Measurements from ENCODE around the gene PRELP. TPM values are rescaled to one million over a fixed set of nuclear protein-coding genes. Genes with fewer than 3 reads are reported as not detected.

PRELP gene
- total and polyA plus RNA-seq, 2 of the 8 experiments (the other 6 are each of a cell fraction or from before 2014, with no cell fraction given): 0.13 to 0.23 TPM

DNA sequence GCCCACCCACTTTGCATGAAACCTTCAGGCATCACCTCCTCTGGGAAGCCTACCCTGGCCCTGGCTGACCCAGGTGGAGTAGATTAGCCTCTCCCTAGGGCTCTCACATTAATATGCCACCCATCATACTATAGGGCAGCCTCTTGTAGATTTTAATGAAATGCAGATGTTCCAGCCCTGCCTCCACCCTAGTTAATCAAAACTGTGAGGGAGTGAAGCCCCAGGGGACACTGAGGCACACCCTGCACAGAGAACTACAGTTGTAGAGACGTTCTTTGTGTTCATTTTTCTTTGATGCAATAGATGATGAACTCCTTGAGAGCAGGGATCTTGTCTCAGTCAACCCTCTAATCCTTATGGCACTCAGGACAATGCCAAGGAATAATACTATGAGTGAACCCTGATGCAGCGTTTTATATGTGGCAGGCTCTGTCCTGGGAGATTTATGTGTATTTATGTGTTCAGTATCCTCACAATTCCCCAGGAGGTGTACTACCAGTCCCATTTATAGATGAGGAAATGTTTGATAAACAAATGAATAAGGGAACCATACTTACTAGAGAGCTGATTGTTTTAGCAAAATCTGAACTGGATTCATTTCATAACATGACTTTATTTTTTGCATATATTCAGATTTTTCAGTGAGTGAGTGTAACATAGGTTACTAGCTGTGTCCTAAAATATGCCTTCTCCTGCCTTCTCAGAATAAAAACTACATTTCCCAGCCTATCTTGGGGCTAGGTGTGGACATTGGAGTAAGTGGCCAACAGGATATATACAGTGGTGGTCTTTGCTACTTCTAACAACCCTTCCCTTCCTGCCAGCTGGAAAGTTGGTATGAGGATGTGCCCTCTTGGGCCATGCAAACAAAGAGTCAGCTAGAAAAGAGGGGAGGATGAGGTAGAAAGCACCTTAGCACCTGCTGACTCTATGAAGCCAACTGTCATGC is 23.5 kb upstream of the PRELP start:
- Histone ChIP-seq H4K91ac (replicated peaks; ENCODE audit: insufficient read length, low read length) (no peak overlapping the region), H3K56ac (replicated peaks; ENCODE audit: insufficient read length, low read depth, low read length) (no peak overlapping the region), H2BK20ac (ENCODE audit: low read length) (no peak overlapping the region), H3K23ac (ENCODE audit: insufficient read length) (no peak overlapping the region), H2BK5ac (ENCODE audit: low read depth, low read length) (no peak overlapping the region), H3K14ac (ENCODE audit: insufficient read length) (no peak overlapping the region), H2BK15ac (ENCODE audit: low read length) (no peak overlapping the region), H3K27me3 (replicated peaks in 1 of 4; ENCODE audit: control insufficient read depth in 3 of 4, extremely low read depth in 1 of 4, insufficient read depth in 3 of 4, low read length in 3 of 4) (no peaks in the 10 kb centered on the region), H3K4me2 (ENCODE audit: insufficient read depth in 1 of 2, low read depth in 2 of 2, low read length in 2 of 2) (no peak overlapping the region), H3K4me3 (ENCODE audit: extremely low read depth in 1 of 4, insufficient read depth in 2 of 4, low read depth in 3 of 4, low read length in 4 of 4) (no peak overlapping the region), H3K23me2 (ENCODE audit: low read depth, low read length) (no peaks in the 10 kb centered on the region), H2BK120ac (replicated peaks; ENCODE audit: low read depth, low read length) (no peak overlapping the region), H3K4me1 (replicated peaks in 1 of 4; ENCODE audit: control insufficient read depth in 3 of 4, insufficient read depth in 4 of 4, low read length in 3 of 4) (peaks cover 0 to 2% (median 0%) of the 10 kb centered on the region in 4 experiments; a peak in 2 of 7 replicates), H2AK5ac (ENCODE audit: low read depth, low read length) (no peak overlapping the region), H3K18ac (ENCODE audit: extremely low read depth, low read length) (no peak overlapping the region), H3K9me3 (ENCODE audit: insufficient read depth in 2 of 2, low read depth in 1 of 2, low read length in 1 of 2) (no peaks in the 10 kb centered on the region), H3K4ac (replicated peaks; ENCODE audit: insufficient read length, low read depth, low read length) (no peak overlapping the region), H3K79me2 (ENCODE audit: control insufficient read depth in 1 of 2, insufficient read depth in 2 of 2, low read length in 2 of 2) (no peaks in the 10 kb centered on the region), H3K27ac (ENCODE audit: low read depth, low read length) (no peak overlapping the region), H3K79me1 (ENCODE audit: low read depth, low read length) (no peaks in the 10 kb centered on the region), H2BK12ac (ENCODE audit: low read depth, low read length) (no peak overlapping the region), H4K5ac (ENCODE audit: insufficient read length, low read depth, low read length) (no peak overlapping the region), H2AFZ (ENCODE audit: low read length) (no peak overlapping the region), H4K8ac (ENCODE audit: extremely low read depth, insufficient read depth, low read length) (no peak overlapping the region), H4K20me1 (replicated peaks in 1 of 2; ENCODE audit: control insufficient read depth in 1 of 2, insufficient read depth in 2 of 2, low read length in 2 of 2) (no peaks in the 10 kb centered on the region), H3K36me3 (ENCODE audit: control insufficient read depth in 2 of 4, insufficient read depth in 4 of 4, low read length in 3 of 4) (no peaks in the 10 kb centered on the region), H3K9ac (replicated peaks in 1 of 4; ENCODE audit: extremely low read depth in 1 of 4, low read depth in 3 of 4, low read length in 3 of 4) (no peak overlapping the region)
- FAIRE-seq (no peak), DNase-seq (ENCODE audit: low read depth in 1 of 2, low spot score in 2 of 2) (no peak)
- ChIA-PET POLR2A (ENCODE audit: partially characterized antibody) (no interaction called here), CTCF (ENCODE audit: partially characterized antibody) (interaction anchor here (0.9 to 5.6 kb wide), 13 partner anchors 10 to 191 kb away, joined by 3 to 72 read pairs (median 5); no protein-coding TSS in a partner anchor)
- 88% methylated on average over 2 of the region's 2 CpGs; no CpG with 5 or more reads in 1 of the 2 experiments for WGBS, 2 experiments (ENCODE audit: extremely low coverage in 1 of 2, insufficient coverage in 1 of 2, insufficient read length in 1 of 2, insufficient replicate concordance in 2 of 2, low coverage in 1 of 2, low lambda C conversion rate in 2 of 2, missing lambda C conversion rate in 1 of 2)
